ENCODE measurements around the gene METTL13. TPM values are rescaled to one million over a fixed set of nuclear protein-coding genes. Genes with fewer than 3 reads are reported as not detected.
A peak's percentile ranks its signal among the peaks of the same experiment; 100 is the strongest.

The METTL13 gene
- total RNA-seq, 2 donors from 2014 or later: 14.8 to 15.0 TPM

DNA sequence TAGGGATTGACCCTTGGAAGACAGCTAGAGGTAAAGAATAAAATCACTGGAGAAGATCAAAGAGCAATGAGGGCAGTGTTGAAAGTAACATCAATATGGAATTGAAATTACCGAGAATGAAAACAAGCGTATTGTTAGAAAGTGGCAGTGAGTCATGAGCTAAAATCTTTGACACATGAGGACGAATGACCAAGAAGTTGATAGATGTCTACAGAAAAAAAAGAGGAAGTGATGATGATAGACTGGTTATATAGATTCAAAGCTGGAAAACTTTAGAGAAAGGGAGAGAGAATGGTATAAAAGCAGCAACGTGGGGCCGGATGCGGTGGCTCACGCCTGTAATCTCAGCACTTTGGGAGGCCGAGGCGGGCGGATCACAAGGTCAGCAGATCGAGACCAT, 47.3 kb downstream of the METTL13 start:
- Histone ChIP-seq H3K9me3 (peaks cover 0 to 9% of the 10 kb centered on the region in 2 donors), H3K27me3 (no peaks in the 10 kb centered on the region), H3K36me3 (no peaks in the 10 kb centered on the region), H3K4me3 (no peak overlapping the region), H3K27ac (no peak overlapping the region), H3K4me1 (no peaks in the 10 kb centered on the region)
- DNase-seq (ENCODE audit: low spot score): no peak
- TF ChIP-seq, protein P1, sequence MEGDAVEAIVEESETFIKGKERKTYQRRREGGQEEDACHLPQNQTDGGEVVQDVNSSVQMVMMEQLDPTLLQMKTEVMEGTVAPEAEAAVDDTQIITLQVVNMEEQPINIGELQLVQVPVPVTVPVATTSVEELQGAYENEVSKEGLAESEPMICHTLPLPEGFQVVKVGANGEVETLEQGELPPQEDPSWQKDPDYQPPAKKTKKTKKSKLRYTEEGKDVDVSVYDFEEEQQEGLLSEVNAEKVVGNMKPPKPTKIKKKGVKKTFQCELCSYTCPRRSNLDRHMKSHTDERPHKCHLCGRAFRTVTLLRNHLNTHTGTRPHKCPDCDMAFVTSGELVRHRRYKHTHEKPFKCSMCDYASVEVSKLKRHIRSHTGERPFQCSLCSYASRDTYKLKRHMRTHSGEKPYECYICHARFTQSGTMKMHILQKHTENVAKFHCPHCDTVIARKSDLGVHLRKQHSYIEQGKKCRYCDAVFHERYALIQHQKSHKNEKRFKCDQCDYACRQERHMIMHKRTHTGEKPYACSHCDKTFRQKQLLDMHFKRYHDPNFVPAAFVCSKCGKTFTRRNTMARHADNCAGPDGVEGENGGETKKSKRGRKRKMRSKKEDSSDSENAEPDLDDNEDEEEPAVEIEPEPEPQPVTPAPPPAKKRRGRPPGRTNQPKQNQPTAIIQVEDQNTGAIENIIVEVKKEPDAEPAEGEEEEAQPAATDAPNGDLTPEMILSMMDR (IDR thresholded peaks at IDR 0.05): no peak

DNA sequence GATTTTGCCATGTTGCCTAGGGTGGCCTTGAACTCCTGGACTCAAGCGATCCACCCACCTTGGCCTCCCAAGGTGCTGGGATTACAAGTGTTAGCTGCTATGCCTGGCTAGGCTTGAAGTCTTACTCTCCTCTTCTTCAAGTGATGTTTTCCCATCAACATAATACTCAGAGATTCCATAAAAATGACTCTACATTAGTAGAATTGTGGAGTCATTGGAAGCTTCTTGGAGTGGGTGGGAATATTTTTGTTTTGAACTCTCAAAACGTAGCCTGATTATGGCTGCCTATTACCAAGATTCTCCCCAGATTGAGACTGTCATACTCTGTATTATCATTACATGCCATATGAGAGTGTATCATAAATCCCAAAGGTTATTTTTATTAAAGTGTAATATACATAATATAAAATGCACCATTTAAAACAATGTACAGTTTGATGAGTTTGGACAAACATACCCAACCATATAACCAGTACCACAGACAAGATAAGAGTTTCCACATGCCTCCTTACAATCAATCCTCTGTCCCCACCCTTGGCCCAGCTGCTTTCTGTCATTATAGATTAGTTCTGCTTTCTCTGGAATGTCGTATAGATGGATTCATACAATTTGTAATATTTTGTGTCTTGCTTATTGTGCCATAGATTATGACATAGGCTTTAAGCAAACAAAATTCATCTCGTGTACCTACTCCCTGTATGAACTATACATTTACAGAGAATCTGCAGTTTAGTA, 51.8 kb downstream of the METTL13 start:
- Histone ChIP-seq H3K27me3 (no peaks in the 10 kb centered on the region), H3K27ac (no peak overlapping the region), H3K36me3 (no peaks in the 10 kb centered on the region), H3K9me3 (no peaks in the 10 kb centered on the region), H3K4me1 (no peaks in the 10 kb centered on the region), H3K4me3 (no peak overlapping the region)
- TF ChIP-seq, protein P1 (IDR thresholded peaks at IDR 0.05): no peak
- DNase-seq (ENCODE audit: low spot score): no peak

DNA sequence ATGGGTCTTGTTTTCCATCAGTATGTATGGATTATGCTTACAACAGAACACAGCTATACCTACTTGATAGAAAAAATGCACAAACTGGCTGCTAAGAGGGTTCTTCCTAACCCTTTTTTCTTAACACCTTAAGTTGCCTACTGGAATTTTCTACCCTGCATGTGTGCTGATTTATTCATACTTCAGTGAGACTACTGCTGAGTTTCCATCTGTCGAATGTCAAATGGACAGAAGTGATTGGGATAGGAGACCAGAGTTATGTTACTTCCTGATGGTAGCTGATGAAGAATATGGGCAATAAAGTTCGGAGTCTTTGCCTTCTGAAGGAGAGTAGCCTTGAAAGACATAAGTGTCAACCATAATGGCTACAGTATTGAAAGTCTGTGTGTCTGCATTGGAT, 53.4 kb downstream of the METTL13 start:
- DNase-seq (ENCODE audit: low spot score): no peak
- Histone ChIP-seq H3K27me3 (no peaks in the 10 kb centered on the region), H3K4me3 (no peak overlapping the region), H3K36me3 (no peaks in the 10 kb centered on the region), H3K4me1 (no peaks in the 10 kb centered on the region), H3K9me3 (no peaks in the 10 kb centered on the region), H3K27ac (no peak overlapping the region)
- TF ChIP-seq, protein P1 (IDR thresholded peaks at IDR 0.05): no peak

DNA sequence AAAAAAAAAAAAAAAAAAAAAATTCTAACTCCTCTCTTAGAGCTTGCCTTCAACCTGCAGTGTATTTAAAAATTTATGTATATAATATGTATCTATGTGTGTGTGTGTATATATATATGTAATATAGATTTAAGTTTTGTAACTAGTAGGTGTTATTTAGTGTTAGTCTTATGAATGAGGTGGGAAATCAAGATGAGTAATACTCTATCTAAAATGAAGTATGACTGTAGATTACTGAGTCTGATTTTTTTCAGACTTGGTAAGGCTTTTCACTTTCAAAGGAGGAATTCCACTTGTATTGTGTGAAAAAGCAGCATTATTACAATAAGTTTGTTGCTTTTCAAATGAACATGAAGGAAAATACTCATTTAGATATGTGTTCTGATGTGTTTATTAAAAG, 54.4 kb downstream of the METTL13 start:
- DNase-seq (ENCODE audit: low spot score): no peak
- H3K4me1 ChIP-seq: no peaks in the 10 kb centered on the region
- no peaks in the 10 kb centered on the region for H3K9me3 ChIP-seq
- TF ChIP-seq, protein P1 (IDR thresholded peaks at IDR 0.05): no peak
- H3K36me3 ChIP-seq: no peaks in the 10 kb centered on the region
- H3K27ac ChIP-seq: no peak overlapping the region
- no peak overlapping the region for H3K4me3 ChIP-seq
- H3K27me3 ChIP-seq: no peaks in the 10 kb centered on the region

DNA sequence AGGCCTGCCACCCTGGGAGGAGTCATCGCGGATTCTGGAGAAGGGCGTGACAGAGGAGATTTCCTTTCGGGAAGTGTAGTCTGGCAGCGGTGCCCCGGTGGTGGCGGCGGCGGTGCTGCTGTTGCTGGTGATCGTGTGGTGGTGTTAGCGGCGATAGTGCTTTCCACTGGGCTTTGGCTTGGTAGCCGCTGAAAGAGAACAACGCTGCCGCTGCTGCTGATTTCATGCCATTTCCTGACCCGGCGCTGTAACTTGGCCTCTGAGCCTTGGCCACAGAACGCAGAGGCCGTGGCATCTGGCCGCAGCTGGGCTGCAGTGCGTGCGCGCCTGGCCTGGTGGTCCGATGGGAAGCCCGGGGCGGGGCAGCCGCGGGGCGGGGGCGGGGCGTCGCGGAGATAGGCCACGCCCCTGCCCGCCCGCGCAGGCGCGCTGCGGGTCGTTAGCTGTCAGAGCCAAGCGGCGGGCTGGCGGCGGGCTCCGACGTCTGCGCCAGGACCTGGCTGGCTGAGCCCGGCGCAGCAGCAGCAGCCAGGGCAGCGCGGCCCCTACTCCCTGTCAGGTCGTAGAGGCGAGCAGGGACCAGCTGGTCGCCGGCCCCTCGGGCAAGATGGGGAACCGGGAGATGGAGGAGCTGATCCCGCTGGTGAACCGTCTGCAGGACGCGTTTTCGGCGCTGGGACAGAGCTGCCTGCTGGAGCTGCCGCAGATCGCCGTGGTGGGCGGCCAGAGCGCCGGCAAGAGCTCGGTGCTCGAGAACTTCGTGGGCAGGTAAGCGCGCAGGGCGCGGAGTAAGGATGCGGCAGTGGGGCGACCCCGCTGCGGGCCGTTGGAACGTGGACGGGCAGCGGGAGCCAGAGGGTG, 59.8 kb downstream of the METTL13 start, which contains the start of gene DNM3:
DNM3 (plus strand) TSS at position 449 of the 861 bp plus-strand sequence; CDS start at position 608, 159 bp downstream.
- peak; percentile 87 for DNase-seq (ENCODE audit: low spot score)
- H3K4me3 ChIP-seq: peak within 1 kb of the TSS; percentile 69 to 70
- TF ChIP-seq, protein P1 (IDR thresholded peaks at IDR 0.05): no peak
- peak within 1 kb of the TSS; percentile 68 to 75 for H3K27ac ChIP-seq
- H3K4me1 ChIP-seq: peaks cover 0 to 13% of the 10 kb centered on the region in 2 donors
- H3K36me3 ChIP-seq: no peaks in the 10 kb centered on the region
- no peaks in the 10 kb centered on the region for H3K27me3 ChIP-seq
- no peaks in the 10 kb centered on the region for H3K9me3 ChIP-seq

Data from right atrium auricular region (tissue), 2 donors.